C4-2B (cell line): Measurements from ENCODE around the gene SMIM22.

ENCODE experiments used
- ZFX ChIP-seq: fragments of 450-650 bp; IDR thresholded peaks from 2 replicates; pipeline ENCODE4 v1.6.1; 2017
- TF ChIP-seq, protein P1 (sequence below): fragments of 450-650 bp; conservative IDR thresholded peaks from 2 replicates; pipeline ENCODE4 v1.5.1; 2017; ENCODE audit warnings: mild to moderate bottlenecking

DNA sequence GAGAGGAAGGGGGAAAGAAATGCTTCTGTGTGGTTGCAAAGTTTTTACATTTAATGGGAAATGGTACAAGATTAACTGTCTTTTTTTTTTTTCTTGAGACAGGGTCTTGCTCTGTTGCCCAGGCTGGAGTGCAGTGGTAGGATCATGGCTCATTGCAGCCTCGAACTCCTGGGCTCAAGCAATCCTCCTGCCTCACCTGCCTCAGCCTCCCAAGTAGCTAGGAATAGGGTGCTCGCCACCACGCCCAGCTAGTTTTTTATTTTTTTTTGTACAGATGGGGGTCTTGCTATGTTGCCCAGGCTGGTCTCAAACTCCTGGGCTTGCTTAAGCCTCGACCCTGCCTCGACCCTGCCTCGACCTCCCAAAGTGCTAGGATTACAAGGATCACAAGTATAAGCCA, 11.1 kb downstream of the SMIM22 start:
- TF ChIP-seq, protein P1, sequence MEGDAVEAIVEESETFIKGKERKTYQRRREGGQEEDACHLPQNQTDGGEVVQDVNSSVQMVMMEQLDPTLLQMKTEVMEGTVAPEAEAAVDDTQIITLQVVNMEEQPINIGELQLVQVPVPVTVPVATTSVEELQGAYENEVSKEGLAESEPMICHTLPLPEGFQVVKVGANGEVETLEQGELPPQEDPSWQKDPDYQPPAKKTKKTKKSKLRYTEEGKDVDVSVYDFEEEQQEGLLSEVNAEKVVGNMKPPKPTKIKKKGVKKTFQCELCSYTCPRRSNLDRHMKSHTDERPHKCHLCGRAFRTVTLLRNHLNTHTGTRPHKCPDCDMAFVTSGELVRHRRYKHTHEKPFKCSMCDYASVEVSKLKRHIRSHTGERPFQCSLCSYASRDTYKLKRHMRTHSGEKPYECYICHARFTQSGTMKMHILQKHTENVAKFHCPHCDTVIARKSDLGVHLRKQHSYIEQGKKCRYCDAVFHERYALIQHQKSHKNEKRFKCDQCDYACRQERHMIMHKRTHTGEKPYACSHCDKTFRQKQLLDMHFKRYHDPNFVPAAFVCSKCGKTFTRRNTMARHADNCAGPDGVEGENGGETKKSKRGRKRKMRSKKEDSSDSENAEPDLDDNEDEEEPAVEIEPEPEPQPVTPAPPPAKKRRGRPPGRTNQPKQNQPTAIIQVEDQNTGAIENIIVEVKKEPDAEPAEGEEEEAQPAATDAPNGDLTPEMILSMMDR = no peak
- no peak for TF ChIP-seq ZFX
